Skeletal muscle cell (primary cell): ENCODE results near the gene NEAT1.
A peak's percentile ranks its signal among the peaks of the same experiment; 100 is the strongest.

ENCODE experiments used
- DNase-seq: peaks from one replicate; pipeline ENCODE4 v3.0.0-alpha.2; 2010; ENCODE audit warnings: low read depth
- H3K4me3 ChIP-seq: 2 replicates; pipeline ENCODE4 v1.5.1; 2011; ENCODE audit warnings: low read depth, mild to moderate bottlenecking, control low read depth, low read length, moderate library complexity

The NEAT1 gene

DNA sequence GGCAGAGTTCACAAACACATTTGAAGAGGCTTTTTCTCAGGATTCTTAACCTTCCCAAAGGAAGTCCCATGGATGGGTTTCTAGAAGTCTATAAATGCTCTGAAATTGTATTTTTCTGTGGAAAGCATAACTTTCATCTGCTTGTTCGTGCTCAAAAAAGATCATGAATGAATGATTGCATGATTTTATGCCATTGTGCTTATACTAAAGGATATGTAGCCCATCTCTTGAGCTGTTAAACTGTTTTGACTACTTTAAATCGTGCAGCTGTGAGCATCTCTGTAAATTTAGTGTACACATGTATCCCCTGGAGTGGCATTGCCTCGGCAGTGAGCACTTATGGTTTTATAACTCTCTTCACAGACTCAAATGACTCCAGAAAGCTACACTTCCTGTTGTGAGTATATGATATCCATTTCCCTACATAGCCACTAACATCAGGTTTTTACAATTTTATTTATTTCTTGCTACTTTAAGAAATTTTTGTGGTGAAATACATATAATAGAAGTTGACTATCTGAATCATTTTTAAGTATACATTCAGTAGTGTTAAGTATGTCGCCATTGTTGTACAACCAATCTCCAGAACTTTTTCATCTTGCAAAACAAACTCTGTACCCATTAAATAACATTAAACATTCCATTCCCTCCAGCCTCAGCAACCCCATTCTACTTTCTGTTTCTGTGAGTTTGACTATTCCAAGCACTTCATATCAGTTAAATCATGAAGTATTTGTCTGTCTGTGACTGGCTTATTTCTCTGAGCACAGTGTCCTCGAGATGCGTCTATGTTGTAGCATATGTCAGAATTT, 8.0 kb downstream of the NEAT1 start:
- H3K4me3 ChIP-seq, result peak overlapping the region; percentile 86
- no peak for DNase-seq

- no peak for DNase-seq
- peak overlapping the region; percentile 86 for H3K4me3 ChIP-seq
These were observed 9.0 kb downstream of the NEAT1 start for GRCh38 chr11:65431451-65432099.

GRCh38 chr11:65432100-65432650, 9.6 kb downstream of the NEAT1 start:
- DNase-seq, result no peak
- H3K4me3 ChIP-seq, result peak overlapping the region; percentile 86

GRCh38 chr11:65432686-65433582, 10.3 kb downstream of the NEAT1 start:
- no peak for DNase-seq
- H3K4me3 ChIP-seq, result peak overlapping the region; percentile 21

GRCh38 chr11:65433657-65434056, 11.1 kb downstream of the NEAT1 start:
- no peak for DNase-seq
- no peak overlapping the region for H3K4me3 ChIP-seq

DNA sequence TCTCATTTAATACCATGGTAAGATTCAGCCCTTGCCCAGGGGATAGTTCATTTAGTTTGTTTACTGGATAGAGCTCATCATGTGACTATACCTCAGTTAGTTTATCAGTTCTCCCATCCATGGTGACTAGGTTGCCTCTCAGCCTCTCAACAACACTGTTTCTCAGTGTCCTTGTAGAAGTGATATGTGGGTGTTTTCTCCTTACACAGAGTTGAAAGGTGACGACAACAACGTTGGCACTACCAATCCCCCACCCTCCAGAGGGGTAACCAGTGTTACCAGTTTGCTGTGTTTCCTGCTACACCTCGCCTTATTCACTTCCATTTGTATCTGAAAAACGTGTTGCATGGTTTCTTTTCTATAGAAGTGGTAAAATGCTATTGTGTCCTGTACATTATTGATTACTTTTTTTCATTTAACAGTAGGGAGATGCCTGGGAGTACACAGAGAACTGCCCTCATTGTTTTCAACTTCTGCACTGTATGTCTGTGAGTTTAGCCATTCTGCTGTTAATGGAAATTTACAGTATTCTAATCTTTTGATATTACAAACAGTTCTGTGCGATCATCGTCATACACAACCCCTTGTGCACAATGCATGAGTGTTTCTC, 11.6 kb downstream of the NEAT1 start:
- H3K4me3 ChIP-seq, result peak overlapping the region; percentile 26
- DNase-seq, result no peak

GRCh38 chr11:65434667-65435410, 12.2 kb downstream of the NEAT1 start:
- no peak for DNase-seq
- peak overlapping the region; percentile 26 for H3K4me3 ChIP-seq

GRCh38 chr11:65435411-65435931, 12.9 kb downstream of the NEAT1 start:
- peak overlapping the region; percentile 11 for H3K4me3 ChIP-seq
- DNase-seq, result no peak

- H3K4me3 ChIP-seq, result peak overlapping the region; percentile 11
These were observed 13.4 kb downstream of the NEAT1 start for GRCh38 chr11:65435981-65436411.

DNA sequence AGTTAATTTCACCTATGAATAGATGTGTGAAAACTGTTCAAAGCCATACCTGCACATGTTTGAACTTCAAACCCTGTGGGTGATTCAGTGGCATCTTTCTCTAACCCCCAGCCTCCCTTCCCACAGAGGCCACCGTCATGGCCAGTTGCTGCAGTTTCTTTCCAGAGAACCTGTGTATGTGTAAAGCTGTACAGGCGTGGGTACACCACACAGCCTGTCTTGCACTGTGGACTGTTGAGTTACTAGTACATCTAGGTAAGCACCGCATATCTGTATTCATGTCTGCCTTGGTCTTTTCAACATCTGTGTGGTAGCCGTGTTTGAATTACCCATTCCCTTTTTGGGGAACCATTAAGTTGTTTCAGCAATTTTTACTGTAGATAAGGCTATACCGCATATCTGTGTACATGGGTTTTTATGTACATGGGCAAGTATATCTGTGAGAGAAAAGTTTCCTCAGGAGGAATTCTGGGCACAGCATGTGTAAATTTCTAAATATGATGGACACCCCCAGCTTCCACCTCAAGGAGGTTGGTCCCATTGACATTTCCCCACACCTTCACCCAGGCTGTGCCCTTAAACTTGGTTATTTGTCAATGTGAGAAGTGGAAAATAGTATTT, 13.9 kb downstream of the NEAT1 start:
- DNase-seq, result no peak
- peak overlapping the region; percentile 11 for H3K4me3 ChIP-seq

More at GRCh38 chr11:65435981-65436411, 13.4 kb downstream of the NEAT1 start:
- DNase-seq, result no peak

DNA sequence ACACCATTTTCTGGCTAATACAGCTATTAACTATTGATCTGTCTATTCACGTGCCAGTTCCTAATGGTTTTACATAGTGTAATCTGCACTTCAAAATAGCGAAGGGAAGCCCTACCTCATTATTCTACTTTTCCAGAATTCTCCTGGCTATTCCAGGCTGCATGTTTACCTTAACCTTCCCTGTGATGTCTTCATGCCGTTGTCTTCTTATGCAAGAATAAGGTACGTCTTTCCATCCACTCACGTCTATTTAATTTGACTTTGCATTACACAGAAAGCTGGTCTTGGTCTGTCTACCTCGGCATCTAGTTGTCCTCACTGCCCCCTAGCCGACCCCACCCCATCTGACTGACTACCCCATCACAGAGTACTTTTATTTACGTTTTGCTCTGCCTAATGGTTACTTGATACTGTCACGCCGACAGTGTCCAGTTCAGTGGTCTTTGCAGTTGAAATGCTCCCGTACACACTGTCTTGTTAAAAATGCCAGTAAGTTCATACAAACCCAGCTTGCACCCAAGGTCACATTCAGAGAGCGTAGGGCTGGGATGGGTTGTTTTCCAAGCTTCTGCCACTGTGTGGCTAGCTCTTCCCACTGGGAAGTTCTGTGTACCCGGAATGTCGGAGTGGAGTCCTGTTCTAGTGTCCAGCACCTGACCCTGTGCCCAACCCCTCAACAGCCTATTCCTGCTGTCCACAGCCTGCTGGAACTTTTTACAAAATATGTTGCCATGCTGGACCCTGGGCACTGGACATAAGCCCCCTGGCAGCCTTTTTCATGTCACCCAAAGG, 15.0 kb downstream of the NEAT1 start:
- DNase-seq, result no peak
- peak overlapping the region; percentile 4 for H3K4me3 ChIP-seq

DNA sequence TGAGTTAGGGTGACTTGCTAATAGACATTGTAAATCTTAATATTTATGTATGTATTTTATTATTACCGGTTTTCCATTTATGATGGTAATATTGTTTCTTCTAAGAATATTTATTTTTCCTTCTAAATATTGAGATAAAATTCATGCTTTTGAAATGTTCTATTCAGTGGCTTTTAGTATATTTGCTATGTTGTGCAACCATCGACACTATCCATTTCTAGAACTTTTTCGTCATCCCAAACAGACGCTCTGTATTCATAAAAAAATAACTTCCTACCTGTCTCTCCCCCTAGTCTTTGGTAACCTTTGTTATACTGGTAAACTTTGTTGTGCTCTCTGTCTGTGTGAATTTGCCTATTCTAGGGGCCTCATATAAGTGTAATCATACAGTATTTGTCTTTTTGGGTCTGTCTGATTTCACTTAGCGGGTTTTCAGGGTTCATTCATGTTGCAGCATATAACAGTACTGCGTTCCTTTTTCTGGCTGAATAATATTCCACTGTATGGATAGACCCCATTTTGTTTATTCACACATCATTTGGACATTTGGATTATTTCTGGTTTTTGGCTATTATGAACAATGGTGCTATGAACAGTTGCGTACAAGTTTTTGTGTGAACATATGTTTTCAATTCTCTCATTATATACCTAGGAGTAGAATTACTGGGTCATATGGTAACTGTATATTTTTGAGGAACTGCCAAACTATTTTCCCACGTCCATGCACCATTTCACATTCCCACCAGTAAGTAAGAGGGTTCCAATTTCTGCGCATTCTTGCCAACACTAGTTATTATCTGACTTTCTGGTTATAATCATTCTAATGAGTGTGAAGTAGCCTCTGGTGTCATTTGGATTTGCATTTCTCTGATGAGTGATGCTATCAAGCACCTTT, 15.9 kb downstream of the NEAT1 start:
- DNase-seq, result no peak

DNA sequence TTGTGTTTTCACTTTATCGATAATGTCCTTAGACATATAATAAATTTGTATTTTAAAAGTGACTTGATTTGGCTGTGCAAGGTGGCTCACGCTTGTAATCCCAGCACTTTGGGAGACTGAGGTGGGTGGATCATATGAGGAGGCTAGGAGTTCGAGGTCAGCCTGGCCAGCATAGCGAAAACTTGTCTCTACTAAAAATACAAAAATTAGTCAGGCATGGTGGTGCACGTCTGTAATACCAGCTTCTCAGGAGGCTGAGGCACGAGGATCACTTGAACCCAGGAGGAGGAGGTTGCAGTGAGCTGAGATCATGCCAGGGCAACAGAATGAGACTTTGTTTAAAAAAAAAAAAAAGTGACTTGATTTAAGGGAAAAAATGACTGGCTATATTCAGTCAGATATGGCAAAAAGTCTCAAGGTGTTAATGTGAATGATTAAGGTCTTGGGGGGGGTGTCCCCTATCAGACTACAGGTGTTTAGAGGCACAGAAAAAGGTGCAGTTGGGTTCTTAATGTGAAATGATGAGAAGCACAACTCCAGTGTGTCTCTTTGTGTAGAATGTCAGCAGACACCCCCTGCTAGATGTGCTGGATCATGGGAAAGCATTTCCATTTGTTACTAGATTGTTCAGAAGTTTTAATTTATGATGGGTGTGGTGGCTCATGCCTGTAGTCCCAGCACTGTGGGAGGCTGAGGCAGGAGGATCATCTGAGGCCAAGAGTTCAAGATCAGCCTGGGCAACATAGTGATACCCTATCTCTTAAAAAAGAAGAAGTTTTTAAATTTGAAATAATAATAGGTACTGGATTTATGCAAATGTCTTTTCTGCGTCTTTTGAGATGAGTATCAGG, 17.0 kb downstream of the NEAT1 start:
- DNase-seq, result no peak
- no peak overlapping the region for H3K4me3 ChIP-seq

More for the DNA sequence above, 15.9 kb downstream of the NEAT1 start:
- H3K4me3 ChIP-seq, result no peak overlapping the region

DNA sequence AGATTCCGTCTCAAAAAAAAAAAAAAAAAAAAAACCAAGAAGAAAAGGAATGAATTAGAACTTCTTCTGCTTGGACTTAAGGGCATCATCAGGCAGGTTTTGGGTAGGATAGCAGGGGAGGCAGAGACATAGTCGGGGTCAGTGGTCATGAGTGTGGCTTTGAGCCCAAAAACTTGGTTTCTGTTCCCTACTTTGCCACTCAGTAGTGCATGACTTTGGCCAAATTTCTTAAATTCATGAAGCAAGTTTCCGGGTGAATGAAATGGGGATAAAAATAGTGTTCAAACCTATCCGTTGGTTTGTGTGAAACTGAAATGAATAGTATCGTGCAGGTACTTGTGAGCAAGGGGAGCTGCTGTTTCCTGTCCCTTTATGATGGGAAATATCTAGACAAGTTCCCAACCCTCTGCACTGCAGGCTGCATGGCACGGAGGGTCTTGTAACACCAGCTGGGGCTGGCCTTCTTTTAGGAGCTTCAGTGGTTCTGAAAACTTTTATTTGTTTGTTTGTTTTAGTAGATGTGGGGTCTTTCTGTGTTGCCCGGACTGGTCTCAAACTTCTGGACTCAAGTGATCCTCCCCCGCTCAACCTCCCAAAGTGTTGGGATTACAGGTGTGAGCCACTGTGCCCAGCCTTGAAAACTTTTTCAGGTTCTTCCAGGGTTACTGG, 18.4 kb downstream of the NEAT1 start:
- DNase-seq, result no peak
- H3K4me3 ChIP-seq, result no peak overlapping the region

- no peak for DNase-seq
- no peak overlapping the region for H3K4me3 ChIP-seq
These were observed 20.3 kb downstream of the NEAT1 start for GRCh38 chr11:65442842-65443331.
